MM.1S (cell line): ENCODE data around the gene SRSF8.

Experiments used
- DNase-seq: peaks from one replicate; pipeline ENCODE4 v3.0.0-alpha.2; 2015
- H2AFZ ChIP-seq: fragments of 300-600 bp; sonication (generic); 2 replicates; pipeline ENCODE4 v1.6.0; 2016; ENCODE audit warnings: antibody characterized with exemption, low read length
- H3F3A ChIP-seq: fragments of 300-600 bp; sonication (generic); 2 replicates; pipeline ENCODE4 v1.6.1; 2016; ENCODE audit warnings: mild to moderate bottlenecking, antibody characterized with exemption, low read length, moderate library complexity, mixed read lengths; ENCODE audit not compliant: insufficient read depth
- H3K27ac ChIP-seq: fragments of 300-600 bp; sonication (generic); 2 replicates; pipeline ENCODE4 v1.5.1; 2016; ENCODE audit warnings: mild to moderate bottlenecking, low read length
- H3K27me3 ChIP-seq: fragments of 300-600 bp; sonication (generic); replicated peaks from 2 replicates; pipeline ENCODE4 v1.6.0; 2016; ENCODE audit warnings: low read length; ENCODE audit not compliant: insufficient read depth
- H3K36me3 ChIP-seq: fragments of 300-600 bp; sonication (generic); replicated peaks from 2 replicates; pipeline ENCODE4 v1.6.1; 2016; ENCODE audit warnings: mild to moderate bottlenecking, low read length, mixed read lengths; ENCODE audit not compliant: insufficient read depth
- H3K4me1 ChIP-seq: fragments of 300-600 bp; sonication (generic); 2 replicates; pipeline ENCODE4 v1.6.1; 2016; ENCODE audit warnings: low read length, mixed read lengths
- H3K4me2 ChIP-seq: fragments of 300-600 bp; sonication (generic); 2 replicates; pipeline ENCODE4 v1.6.0; 2016; ENCODE audit warnings: low read depth, low read length
- H3K4me3 ChIP-seq: fragments of 300-600 bp; sonication (generic); 2 replicates; pipeline ENCODE4 v1.5.1; 2016; ENCODE audit warnings: low read length, mixed read lengths
- H3K79me2 ChIP-seq: fragments of 300-600 bp; sonication (generic); 2 replicates; pipeline ENCODE4 v1.6.1; 2016; ENCODE audit warnings: mixed run types, low read length, mixed read lengths
- H3K9ac ChIP-seq: fragments of 300-600 bp; sonication (generic); 2 replicates; pipeline ENCODE4 v1.6.1; 2016; ENCODE audit warnings: low read length, mixed read lengths
- H3K9me2 ChIP-seq: fragments of 300-600 bp; sonication (generic); replicated peaks from 2 replicates; pipeline ENCODE4 v1.6.1; 2016; ENCODE audit warnings: mild to moderate bottlenecking, low read length, mixed read lengths; ENCODE audit not compliant: insufficient read depth
- H3K9me3 ChIP-seq: fragments of 300-600 bp; sonication (generic); replicated peaks from 2 replicates; pipeline ENCODE4 v1.6.1; 2016; ENCODE audit warnings: mild to moderate bottlenecking, low read length, mixed read lengths; ENCODE audit not compliant: insufficient read depth
- H4K20me1 ChIP-seq: fragments of 300-600 bp; sonication (generic); 2 replicates; pipeline ENCODE4 v1.6.1; 2016; ENCODE audit warnings: mild to moderate bottlenecking, low read length, moderate library complexity, mixed read lengths; ENCODE audit not compliant: insufficient read depth
- CTCF ChIP-seq: fragments of 300-600 bp; sonication (generic); IDR thresholded peaks from 2 replicates; pipeline ENCODE4 v1.5.1; 2016; ENCODE audit warnings: antibody characterized with exemption, low read length, mixed read lengths
- EZH2 ChIP-seq: fragments of 300-600 bp; sonication (generic); optimal IDR thresholded peaks from 2 replicates; pipeline ENCODE3; 2017; ENCODE audit warnings: low read depth, mild to moderate bottlenecking, antibody characterized with exemption, low read length, mixed read lengths
- EZH2phosphoT487 ChIP-seq: fragments of 300-600 bp; sonication (generic); IDR thresholded peaks from 2 replicates; pipeline ENCODE4 v1.6.1; 2018; ENCODE audit warnings: antibody characterized with exemption, low read length

Gene SRSF8

GRCh38 chr11:95057959-95058358, 8.8 kb upstream of the SRSF8 start:
- no peak overlapping the region for H3K27ac ChIP-seq
- H3K9me3 ChIP-seq, result no peaks in the 10 kb centered on the region
- H3F3A ChIP-seq, result no peaks in the 10 kb centered on the region
- H3K27me3 ChIP-seq, result no peaks in the 10 kb centered on the region
- H3K79me2 ChIP-seq, result no peaks in the 10 kb centered on the region
- H3K4me3 ChIP-seq, result no peak overlapping the region
- no peak for DNase-seq
- no peak overlapping the region for H3K4me2 ChIP-seq
- no peaks in the 10 kb centered on the region for H3K9me2 ChIP-seq
- no peak overlapping the region for H2AFZ ChIP-seq
- H3K4me1 ChIP-seq, result no peaks in the 10 kb centered on the region
- no peaks in the 10 kb centered on the region for H4K20me1 ChIP-seq
- no peak overlapping the region for H3K9ac ChIP-seq
- H3K36me3 ChIP-seq, result no peaks in the 10 kb centered on the region
- no peak for TF ChIP-seq EZH2
- no peak for TF ChIP-seq EZH2phosphoT487
- no peak for TF ChIP-seq CTCF

- Histone ChIP-seq H2AFZ (no peak overlapping the region), H3F3A (no peaks in the 10 kb centered on the region), H3K36me3 (no peaks in the 10 kb centered on the region), H3K9me3 (no peaks in the 10 kb centered on the region), H3K4me3 (no peak overlapping the region), H3K79me2 (no peaks in the 10 kb centered on the region), H3K9me2 (no peaks in the 10 kb centered on the region), H3K4me2 (no peak overlapping the region), H3K9ac (no peak overlapping the region), H4K20me1 (no peaks in the 10 kb centered on the region), H3K27me3 (no peaks in the 10 kb centered on the region), H3K27ac (no peak overlapping the region), H3K4me1 (no peaks in the 10 kb centered on the region)
- DNase-seq, result no peak
- TF ChIP-seq EZH2, result no peak
- no peak for TF ChIP-seq EZH2phosphoT487
- TF ChIP-seq CTCF, result no peak
Measured at GRCh38 chr11:95058621-95059020, 8.1 kb upstream of the SRSF8 start.

- Histone ChIP-seq H3K4me1 (no peaks in the 10 kb centered on the region), H4K20me1 (no peaks in the 10 kb centered on the region), H3K79me2 (no peaks in the 10 kb centered on the region), H3F3A (no peaks in the 10 kb centered on the region), H3K27me3 (no peaks in the 10 kb centered on the region), H3K36me3 (no peaks in the 10 kb centered on the region), H3K9ac (no peak overlapping the region), H3K9me2 (no peaks in the 10 kb centered on the region), H3K27ac (no peak overlapping the region), H2AFZ (no peak overlapping the region), H3K9me3 (no peaks in the 10 kb centered on the region), H3K4me3 (no peak overlapping the region), H3K4me2 (no peak overlapping the region)
- no peak for DNase-seq
- TF ChIP-seq CTCF, result no peak
- no peak for TF ChIP-seq EZH2phosphoT487
- no peak for TF ChIP-seq EZH2
Measured at GRCh38 chr11:95059046-95059445, 7.7 kb upstream of the SRSF8 start.
